Tibial nerve (tissue), 4 donors: ENCODE results near the gene SNX13.

Experiments used
- CTCF ChIP-seq, 5 experiments: fragments of 200-600 bp in 3 of 5; fragments of 450-650 bp in 2 of 5; sonication (generic) in 3 of 5; IDR thresholded peaks; one replicate each; pipeline ENCODE4 v1.5.1; 2016 to 2019; ENCODE audit warnings: antibody characterized with exemption in 5 of 5, mild to moderate bottlenecking in 3 of 5, moderate library complexity in 2 of 5
- EP300 ChIP-seq, 2 donors: sonication (generic); formaldehyde crosslinking; IDR thresholded peaks; one replicate each; pipeline ENCODE4 v1.6.1; 2017; ENCODE audit warnings: antibody characterized with exemption in 2 of 2, mild to moderate bottlenecking in 1 of 2
- POLR2A ChIP-seq, 2 donors: fragments of 450-650 bp; IDR thresholded peaks; one replicate each; pipeline ENCODE4 v1.6.1; 2017; ENCODE audit warnings: antibody characterized with exemption in 2 of 2, mild to moderate bottlenecking in 2 of 2, moderate library complexity in 2 of 2

- TF ChIP-seq CTCF (IDR thresholded peaks at IDR 0.05): peak in 2 of 5 experiments; percentile 16 to 21
- no peak for TF ChIP-seq POLR2A (IDR thresholded peaks at IDR 0.05)
- no peak for TF ChIP-seq EP300 (IDR thresholded peaks at IDR 0.05)
Observed at GRCh38 chr7:17971411-17971810, 31.1 kb upstream of the SNX13 start.
